PC-9 (cell line): ENCODE data around the gene EFTUD2.

Experiments
- CTCF ChIP-seq: fragments of 200-600 bp; sonication (generic); conservative IDR thresholded peaks from 2 replicates; pipeline ENCODE4 v1.6.1; 2017; ENCODE audit warnings: mixed run types, antibody characterized with exemption, mild to moderate bottlenecking, moderate library complexity
- EZH2 ChIP-seq: fragments of 200-600 bp; sonication (generic); IDR thresholded peaks from 2 replicates; pipeline ENCODE4 v1.8.0; 2017; ENCODE audit warnings: antibody characterized with exemption, low read depth

- no peak for TF ChIP-seq EZH2
- TF ChIP-seq CTCF, result no peak
These were observed 27.7 kb upstream of the EFTUD2 start for GRCh38 chr17:44926821-44927525.
